Effector memory CD4-positive, alpha-beta T cell (primary cell): ENCODE measurements around the gene VPS18.

Experiments used
- DNase-seq, 3 donors: peaks; one replicate each; pipeline ENCODE4 v3.0.0-alpha.2; 2020
- H3K27ac ChIP-seq: 2 replicates; pipeline ENCODE4 v1.7.0; 2013; ENCODE audit warnings: mild to moderate bottlenecking, low read length, moderate library complexity; ENCODE audit not compliant: insufficient read depth, poor library complexity, severe bottlenecking
- H3K27me3 ChIP-seq: replicated peaks from 2 replicates; pipeline ENCODE4 v1.7.0; 2013; ENCODE audit warnings: mild to moderate bottlenecking, low read length; ENCODE audit not compliant: insufficient read depth, control insufficient read depth, poor library complexity, severe bottlenecking
- H3K36me3 ChIP-seq: 2 replicates; pipeline ENCODE4 v1.7.0; 2013; ENCODE audit warnings: mild to moderate bottlenecking, low read length, moderate library complexity; ENCODE audit not compliant: control insufficient read depth, insufficient read depth
- H3K4me1 ChIP-seq: 2 replicates; pipeline ENCODE4 v1.7.0; 2013; ENCODE audit warnings: low read length, mild to moderate bottlenecking; ENCODE audit not compliant: control insufficient read depth, insufficient read depth, poor library complexity, severe bottlenecking
- H3K4me3 ChIP-seq: 2 replicates; pipeline ENCODE4 v1.7.0; 2013; ENCODE audit warnings: low read length, low read depth, mild to moderate bottlenecking; ENCODE audit not compliant: insufficient read depth, poor library complexity, severe bottlenecking
- H3K9me3 ChIP-seq: 2 replicates; pipeline ENCODE4 v1.7.0; 2013; ENCODE audit warnings: mild to moderate bottlenecking, low read length, moderate library complexity; ENCODE audit not compliant: control insufficient read depth

VPS18 gene

DNA sequence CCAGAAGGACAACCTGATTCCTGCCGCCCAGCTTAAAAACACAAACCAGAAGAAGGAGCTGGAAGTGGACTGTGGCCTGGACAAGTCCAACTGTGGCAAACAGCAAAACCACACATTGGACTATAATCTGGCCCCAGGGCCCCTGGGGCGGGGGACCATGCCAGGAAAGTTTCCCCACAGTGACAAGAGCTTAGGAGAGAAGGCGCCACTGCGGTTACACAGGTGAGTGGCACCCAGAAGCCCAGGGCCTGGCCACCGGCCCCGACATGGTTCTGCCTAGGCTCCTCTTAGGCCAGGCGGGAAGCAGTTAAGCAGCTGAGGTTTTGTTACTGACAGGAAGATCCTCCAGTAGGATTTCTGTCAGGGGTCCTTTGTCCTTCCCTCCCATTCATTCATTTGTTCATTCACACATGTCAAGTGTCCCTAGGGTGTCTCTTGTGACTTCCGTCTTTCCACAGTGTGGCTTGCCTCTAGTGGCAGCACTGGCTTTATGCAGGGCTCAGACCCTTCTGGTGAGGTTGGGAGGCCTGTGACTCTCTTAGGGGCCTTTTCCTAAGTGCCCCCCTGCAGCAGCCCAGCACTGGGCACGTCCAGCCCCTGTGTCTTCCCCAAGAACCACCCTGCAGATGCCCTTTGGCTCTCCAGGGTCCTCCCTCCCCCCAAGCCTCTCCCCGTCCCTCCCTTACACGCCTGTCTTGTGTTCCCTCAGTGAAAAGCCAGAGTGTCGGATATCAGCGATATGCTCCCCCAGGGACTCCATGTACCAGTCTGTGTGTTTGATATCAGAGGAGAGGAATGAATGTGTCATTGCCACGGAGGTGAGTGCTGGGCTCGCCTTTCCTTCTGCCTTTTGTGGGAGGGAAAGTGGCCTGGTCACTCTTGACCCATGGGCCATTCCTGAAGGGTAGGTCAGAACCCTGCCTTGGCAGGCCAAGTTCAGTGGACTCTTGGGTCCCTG, 42.7 kb downstream of the VPS18 start:
- Histone ChIP-seq H3K27me3 (peaks cover 3% of the 10 kb centered on the region), H3K4me1 (peaks cover 2% of the 10 kb centered on the region), H3K36me3 (no peaks in the 10 kb centered on the region), H3K4me3 (no peak overlapping the region), H3K27ac (no peak overlapping the region), H3K9me3 (no peaks in the 10 kb centered on the region)
- DNase-seq, result no peak

GRCh38 chr15:40937762-40938535, 43.7 kb downstream of the VPS18 start:
- Histone ChIP-seq H3K36me3 (no peaks in the 10 kb centered on the region), H3K4me1 (peaks cover 11% of the 10 kb centered on the region), H3K4me3 (no peak overlapping the region), H3K9me3 (no peaks in the 10 kb centered on the region), H3K27me3 (no peaks in the 10 kb centered on the region), H3K27ac (no peak overlapping the region)
- no peak for DNase-seq

- Histone ChIP-seq H3K4me3 (no peak overlapping the region), H3K9me3 (no peaks in the 10 kb centered on the region), H3K27ac (no peak overlapping the region), H3K27me3 (no peaks in the 10 kb centered on the region), H3K36me3 (no peaks in the 10 kb centered on the region), H3K4me1 (peaks cover 17% of the 10 kb centered on the region)
- DNase-seq, result no peak
Measured at GRCh38 chr15:40938536-40938870, 44.3 kb downstream of the VPS18 start.

DNA sequence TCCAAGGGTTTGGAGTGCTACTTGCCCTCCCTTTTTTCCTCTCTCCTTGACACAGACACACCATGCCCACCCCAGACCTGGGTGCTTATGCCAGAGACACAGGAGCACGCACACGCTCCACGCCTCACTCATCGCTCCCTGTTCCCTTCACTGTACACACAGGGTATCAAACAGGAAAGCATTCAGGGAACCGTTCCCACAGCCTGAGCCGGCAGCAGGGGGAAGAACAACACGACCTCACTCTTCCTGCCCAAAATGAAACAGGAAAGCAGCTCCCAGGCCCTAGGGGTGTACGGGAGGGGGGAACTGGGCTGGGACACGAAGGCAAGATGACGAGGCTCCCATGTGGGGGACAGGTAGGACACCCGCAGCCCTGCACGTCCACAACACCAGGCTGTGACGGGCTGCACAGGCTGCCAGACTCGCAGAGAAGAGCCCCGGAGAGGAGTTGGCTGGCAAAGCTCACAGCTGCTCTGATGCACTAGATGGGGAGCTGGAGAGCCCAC, 46.1 kb downstream of the VPS18 start:
- peak overlapping the region; percentile 4 for H3K27ac ChIP-seq
- DNase-seq, result no peak

GRCh38 chr15:40941068-40941527, 46.8 kb downstream of the VPS18 start:
- no peak for DNase-seq
- H3K27me3 ChIP-seq, result no peaks in the 10 kb centered on the region

More for the DNA sequence above, 46.1 kb downstream of the VPS18 start:
- Histone ChIP-seq H3K36me3 (no peaks in the 10 kb centered on the region), H3K4me3 (no peak overlapping the region), H3K4me1 (peaks cover 20% of the 10 kb centered on the region), H3K9me3 (no peaks in the 10 kb centered on the region), H3K27me3 (no peaks in the 10 kb centered on the region)

DNA sequence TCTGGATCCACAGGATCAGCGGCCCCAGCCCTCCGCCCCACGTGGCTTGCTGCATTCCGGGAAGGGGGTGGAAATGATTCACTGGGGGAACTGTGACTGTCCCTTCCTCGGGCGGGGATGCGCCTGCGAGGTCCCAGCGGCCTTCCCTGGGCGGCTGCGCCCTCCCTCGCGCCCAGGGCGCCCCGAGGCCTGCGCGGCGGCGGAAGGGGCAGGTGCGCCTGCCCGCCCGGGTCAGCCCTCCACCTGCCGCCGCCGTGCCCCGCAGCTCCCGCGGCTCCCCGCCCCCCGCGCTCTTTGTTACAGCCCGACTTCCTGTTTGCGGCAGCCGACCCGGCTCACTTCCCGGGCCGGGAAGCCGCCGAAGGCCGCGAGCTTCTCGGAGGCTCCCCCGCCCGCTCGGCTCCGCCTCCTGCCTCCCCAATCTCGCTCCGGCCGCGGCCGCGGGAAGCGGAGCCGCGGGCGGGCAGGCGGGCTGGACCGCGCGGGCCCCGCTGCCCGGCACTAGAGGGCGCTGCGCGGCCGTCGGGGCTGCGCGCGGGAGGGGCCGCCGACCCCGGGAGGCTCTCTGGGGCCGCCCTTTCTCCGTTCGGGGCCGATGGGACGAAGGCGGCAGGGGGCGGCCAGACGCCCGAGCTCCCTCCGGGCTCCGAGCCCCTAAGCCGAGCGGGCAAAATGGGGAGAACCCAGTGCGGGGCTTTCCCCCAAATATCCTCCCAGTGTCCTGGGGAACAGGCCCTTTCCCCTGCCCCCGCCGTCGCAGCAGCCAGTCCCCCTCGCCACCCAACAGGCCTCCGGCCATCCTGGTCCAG, 47.5 kb downstream of the VPS18 start:
- peaks cover 20% of the 10 kb centered on the region for H3K4me1 ChIP-seq

More at GRCh38 chr15:40941068-40941527, 46.8 kb downstream of the VPS18 start:
- Histone ChIP-seq H3K36me3 (no peaks in the 10 kb centered on the region), H3K9me3 (no peaks in the 10 kb centered on the region), H3K27ac (peak overlapping the region; percentile 6), H3K4me3 (no peak overlapping the region), H3K4me1 (peaks cover 20% of the 10 kb centered on the region)

GRCh38 chr15:40942337-40942854, 48.1 kb downstream of the VPS18 start:
- Histone ChIP-seq H3K9me3 (no peaks in the 10 kb centered on the region), H3K4me3 (peak overlapping the region; percentile 51), H3K27me3 (no peaks in the 10 kb centered on the region), H3K36me3 (no peaks in the 10 kb centered on the region), H3K27ac (peak overlapping the region; percentile 32), H3K4me1 (peaks cover 20% of the 10 kb centered on the region)
- no peak for DNase-seq

More for the DNA sequence above, 47.5 kb downstream of the VPS18 start:
- H3K27me3 ChIP-seq, result no peaks in the 10 kb centered on the region
- no peaks in the 10 kb centered on the region for H3K36me3 ChIP-seq
- peak overlapping the region; percentile 51 for H3K4me3 ChIP-seq
- peak; percentile 52 to 63 (median 53) for DNase-seq
- no peaks in the 10 kb centered on the region for H3K9me3 ChIP-seq
- peak overlapping the region; percentile 32 for H3K27ac ChIP-seq

GRCh38 chr15:40942878-40943277, 48.6 kb downstream of the VPS18 start:
- H3K27ac ChIP-seq, result no peak overlapping the region
- H3K9me3 ChIP-seq, result no peaks in the 10 kb centered on the region
- no peak for DNase-seq
- H3K4me1 ChIP-seq, result peaks cover 20% of the 10 kb centered on the region
- no peaks in the 10 kb centered on the region for H3K36me3 ChIP-seq
- no peaks in the 10 kb centered on the region for H3K27me3 ChIP-seq
- H3K4me3 ChIP-seq, result no peak overlapping the region

- Histone ChIP-seq H3K4me1 (peaks cover 20% of the 10 kb centered on the region), H3K36me3 (no peaks in the 10 kb centered on the region), H3K27ac (no peak overlapping the region), H3K27me3 (no peaks in the 10 kb centered on the region), H3K4me3 (no peak overlapping the region), H3K9me3 (no peaks in the 10 kb centered on the region)
- no peak for DNase-seq
Measured at GRCh38 chr15:40943764-40944365, 49.6 kb downstream of the VPS18 start.
